GM20431 (cell line): ENCODE measurements around the gene ATP5ME.
"Not testable (repeated sequence)": the region's sequence is repeated elsewhere in the genome, so short reads cannot be mapped to it uniquely, and the experiment has no call there.

ENCODE experiments used
- in situ Hi-C: fragments of 300-500 bp; cut with MseI, MboI; formaldehyde crosslinking; loops from one replicate; pipeline ENCODE4 v1.15.0; 2020; ENCODE audit warnings: low sequenced_read_pairs; ENCODE audit not compliant: unreplicated experiment

The ATP5ME gene

GRCh38 chr4:705278-706082 lies 31.4 kb upstream of the ATP5ME start, which contains the start of gene PCGF3:
PCGF3 (plus strand) TSS chr4:705832; CDS start chr4:733681, 27,849 bp downstream.
- in situ Hi-C loops: no loop called here

GRCh38 chr4:704971-705277 lies 30.8 kb upstream of the ATP5ME start:
- in situ Hi-C loops: no loop called here

GRCh38 chr4:704198-704891 lies 30.3 kb upstream of the ATP5ME start:
- in situ Hi-C loops: no loop called here

- in situ Hi-C loops: no loop called here
Observed at GRCh38 chr4:703336-704197, 29.5 kb upstream of the ATP5ME start.

- in situ Hi-C loops: no loop called here
Observed at GRCh38 chr4:702618-703048, 28.6 kb upstream of the ATP5ME start.

GRCh38 chr4:700587-701264 lies 26.6 kb upstream of the ATP5ME start:
- in situ Hi-C loops: no loop called here

GRCh38 chr4:699816-700580 lies 25.9 kb upstream of the ATP5ME start:
- in situ Hi-C loops: no loop called here

- in situ Hi-C loops: not testable (repeated sequence)
Observed at GRCh38 chr4:694341-694940, 20.4 kb upstream of the ATP5ME start.

- in situ Hi-C loops: no loop called here
Observed at GRCh38 chr4:692771-693554, 18.9 kb upstream of the ATP5ME start.

GRCh38 chr4:689723-690122 lies 15.6 kb upstream of the ATP5ME start:
- in situ Hi-C loops: no loop called here

- in situ Hi-C loops: no loop called here
Observed at GRCh38 chr4:688854-689681, 15.0 kb upstream of the ATP5ME start, which contains the start of gene SLC49A3. SLC49A3 (minus strand) TSS chr4:689151; CDS start chr4:689127, 24 bp downstream.

GRCh38 chr4:687971-688853 lies 14.1 kb upstream of the ATP5ME start:
- in situ Hi-C loops: no loop called here

GRCh38 chr4:687048-687970 lies 13.2 kb upstream of the ATP5ME start:
- in situ Hi-C loops: no loop called here

GRCh38 chr4:686413-687040 lies 12.5 kb upstream of the ATP5ME start:
- in situ Hi-C loops: no loop called here
